ENCODE data around the gene KCTD7.
A peak's percentile ranks its signal among the peaks of the same experiment; 100 is the strongest.
"Not testable (repeated sequence)": the region's sequence is repeated elsewhere in the genome, so short reads cannot be mapped to it uniquely, and the experiment has no call there.

KCTD7 gene

GRCh38 chr7:66628361-66629221, at the start of gene KCTD7:
Gene KCTD7, plus strand, starts transcription at chr7:66628881. Its CDS starts 184 bp downstream, at chr7:66629065.
- DNase-seq, result peak; percentile 98

GRCh38 chr7:66580380-66580779, 48.3 kb upstream of the KCTD7 start:
- DNase-seq, result not testable (repeated sequence)

- not testable (repeated sequence) for DNase-seq
Observed at GRCh38 chr7:66582816-66583489, 45.7 kb upstream of the KCTD7 start.

GRCh38 chr7:66583490-66584110, 45.1 kb upstream of the KCTD7 start:
- DNase-seq, result no peak

- no peak for DNase-seq
Observed at GRCh38 chr7:66586181-66586580, 42.5 kb upstream of the KCTD7 start.

- not testable (repeated sequence) for DNase-seq
Observed at GRCh38 chr7:66588226-66588625, 40.5 kb upstream of the KCTD7 start.

GRCh38 chr7:66588856-66589570, 39.7 kb upstream of the KCTD7 start:
- DNase-seq, result not testable (repeated sequence)

GRCh38 chr7:66590302-66591057, 38.2 kb upstream of the KCTD7 start:
- not testable (repeated sequence) for DNase-seq

GRCh38 chr7:66591058-66591798, 37.5 kb upstream of the KCTD7 start:
- not testable (repeated sequence) for DNase-seq

- peak; percentile 87 for DNase-seq
Observed at GRCh38 chr7:66591799-66592596, 36.7 kb upstream of the KCTD7 start.

- DNase-seq, result not testable (repeated sequence)
Observed at GRCh38 chr7:66592597-66593146, 36.0 kb upstream of the KCTD7 start.

GRCh38 chr7:66594082-66594481, 34.6 kb upstream of the KCTD7 start:
- DNase-seq, result not testable (repeated sequence)

- no peak for DNase-seq
Observed at GRCh38 chr7:66597461-66597860, 31.2 kb upstream of the KCTD7 start.

- no peak for DNase-seq
Observed at GRCh38 chr7:66602159-66602558, 26.5 kb upstream of the KCTD7 start.

GRCh38 chr7:66604198-66604597, 24.5 kb upstream of the KCTD7 start:
- DNase-seq, result no peak

GRCh38 chr7:66606540-66607291, 22.0 kb upstream of the KCTD7 start:
- DNase-seq, result not testable (repeated sequence)

GRCh38 chr7:66609176-66609575, 19.5 kb upstream of the KCTD7 start:
- DNase-seq, result no peak

- not testable (repeated sequence) for DNase-seq
Observed at GRCh38 chr7:66614596-66614995, 14.1 kb upstream of the KCTD7 start.

GRCh38 chr7:66615699-66616098, 13.0 kb upstream of the KCTD7 start:
- no peak for DNase-seq
